H1 (cell line): ENCODE results near the gene ATP6V1B1. TPM values are rescaled to one million over a fixed set of nuclear protein-coding genes. Genes with fewer than 3 reads are reported as not detected.
A peak's percentile ranks its signal among the peaks of the same experiment; 100 is the strongest.

Experiments used
- CTCF ChIA-PET: fragments of 300-600 bp; sonication (Branson Sonifier 250); formaldehyde crosslinking; loops from one replicate; lab custom pipeline; 2021; ENCODE audit not compliant: partially characterized antibody; lab: Charles Lee
- POLR2A ChIA-PET: fragments of 300-600 bp; sonication (Branson Sonifier 250); formaldehyde crosslinking; loops from one replicate; lab custom pipeline; 2021; ENCODE audit warnings: inconsistent platforms; ENCODE audit not compliant: partially characterized antibody; lab: Charles Lee
- DNase-seq, 2 experiments: peaks; one replicate each; pipeline versions ENCODE4 v3.0.0 to v3.0.0-alpha.2; 2010 to 2022; ENCODE audit warnings: low spot score in 2 of 2, low read depth in 1 of 2, mixed read lengths in 1 of 2
- FAIRE-seq: peaks from 2 replicates; lab custom pipeline; 2011; peaks lifted over from hg19 to GRCh38; lab: Jason Lieb, UNC
- H2AFZ ChIP-seq: 2 replicates; pipeline ENCODE4 v1.8.1; 2012; ENCODE audit warnings: low read length, inconsistent platforms
- H2AK5ac ChIP-seq: 2 replicates; pipeline ENCODE4 v1.6.1; 2013; ENCODE audit warnings: low read depth, low read length
- H2BK120ac ChIP-seq: replicated peaks from 2 replicates; pipeline ENCODE3; 2013; ENCODE audit warnings: low read depth, low read length, inconsistent platforms
- H2BK12ac ChIP-seq: 2 replicates; pipeline ENCODE4 v1.6.1; 2013; ENCODE audit warnings: low read depth, low read length
- H2BK15ac ChIP-seq: 2 replicates; pipeline ENCODE4 v1.6.1; 2013; ENCODE audit warnings: low read length
- H2BK20ac ChIP-seq: 2 replicates; pipeline ENCODE4 v1.6.1; 2013; ENCODE audit warnings: low read length
- H2BK5ac ChIP-seq: 2 replicates; pipeline ENCODE4 v1.6.1; 2013; ENCODE audit warnings: low read depth, low read length
- H3K14ac ChIP-seq: 2 replicates; pipeline ENCODE4 v1.6.1; 2013; ENCODE audit warnings: inconsistent platforms; ENCODE audit not compliant: insufficient read length
- H3K18ac ChIP-seq: 2 replicates; pipeline ENCODE4 v1.6.1; 2013; ENCODE audit warnings: low read length; ENCODE audit errors: extremely low read depth
- H3K23ac ChIP-seq: 2 replicates; pipeline ENCODE4 v1.6.1; 2013; ENCODE audit warnings: inconsistent platforms; ENCODE audit not compliant: insufficient read length
- H3K23me2 ChIP-seq: 2 replicates; pipeline ENCODE4 v1.6.1; 2013; ENCODE audit warnings: low read depth, low read length
- H3K27ac ChIP-seq: 2 replicates; pipeline ENCODE4 v1.6.1; 2011; ENCODE audit warnings: low read depth, low read length, inconsistent platforms
- H3K27me3 ChIP-seq, 4 experiments: replicated peaks in 1 of 4; 1 replicate in 1 of 4; 2 replicates in 3 of 4; pipeline versions ENCODE4 v1.6.1 to v1.8.1; 2011 to 2013; ENCODE audit warnings: low read length in 3 of 4, mild to moderate bottlenecking in 3 of 4, inconsistent platforms in 2 of 4, mixed read lengths in 2 of 4, moderate library complexity in 1 of 4; ENCODE audit not compliant: control insufficient read depth in 3 of 4, insufficient read depth in 3 of 4; ENCODE audit errors: extremely low read depth in 1 of 4
- H3K36me3 ChIP-seq, 4 experiments: 2 replicates each; pipeline versions ENCODE4 v1.6.1 to v1.8.1; 2011 to 2013; ENCODE audit warnings: mild to moderate bottlenecking in 4 of 4, low read length in 3 of 4, moderate library complexity in 2 of 4, control low read depth in 1 of 4, inconsistent platforms in 1 of 4; ENCODE audit not compliant: insufficient read depth in 4 of 4, control insufficient read depth in 2 of 4
- H3K4ac ChIP-seq: replicated peaks from 2 replicates; pipeline ENCODE3; 2013; ENCODE audit warnings: low read length, low read depth, mixed read lengths, inconsistent platforms; ENCODE audit not compliant: insufficient read length
- H3K4me1 ChIP-seq, 4 experiments: replicated peaks in 1 of 4; 1 replicate in 1 of 4; 2 replicates in 3 of 4; pipeline versions ENCODE4 v1.6.1 to v1.8.1; 2011 to 2013; ENCODE audit warnings: low read length in 3 of 4, inconsistent platforms in 2 of 4, mixed read lengths in 1 of 4; ENCODE audit not compliant: insufficient read depth in 4 of 4, control insufficient read depth in 3 of 4
- H3K4me2 ChIP-seq, 2 experiments: 2 replicates each; pipeline versions ENCODE4 v1.6.1 to v1.8.1; 2011 to 2013; ENCODE audit warnings: low read depth in 2 of 2, low read length in 2 of 2, control low read depth in 1 of 2, inconsistent platforms in 1 of 2, mild to moderate bottlenecking in 1 of 2; ENCODE audit not compliant: insufficient read depth in 1 of 2
- H3K4me3 ChIP-seq, 4 experiments: fragments of 200-600, 300-600 bp in 1 of 4; sonication (generic), shearing (Covaris generic), sonication (Bioruptor Twin) in 1 of 4; 2 replicates each; pipeline versions ENCODE4 v1.5.1 to v1.8.1; 2011 to 2016; ENCODE audit warnings: low read length in 4 of 4, low read depth in 3 of 4, control low read depth in 2 of 4, inconsistent platforms in 2 of 4, mild to moderate bottlenecking in 2 of 4, mixed read lengths in 1 of 4, moderate library complexity in 1 of 4; ENCODE audit not compliant: insufficient read depth in 2 of 4; ENCODE audit errors: extremely low read depth in 1 of 4
- H3K56ac ChIP-seq: replicated peaks from 2 replicates; pipeline ENCODE3; 2013; ENCODE audit warnings: low read depth, mild to moderate bottlenecking, mixed read lengths, low read length, inconsistent platforms; ENCODE audit not compliant: insufficient read length
- H3K79me1 ChIP-seq: 2 replicates; pipeline ENCODE4 v1.6.1; 2013; ENCODE audit warnings: low read depth, low read length, control low read depth
- H3K79me2 ChIP-seq, 2 experiments: 2 replicates each; pipeline versions ENCODE4 v1.6.1 to v1.8.1; 2012 to 2013; ENCODE audit warnings: low read length in 2 of 2, mild to moderate bottlenecking in 2 of 2, inconsistent platforms in 1 of 2; ENCODE audit not compliant: insufficient read depth in 2 of 2, control insufficient read depth in 1 of 2
- H3K9ac ChIP-seq, 4 experiments: replicated peaks in 1 of 4; 1 replicate in 1 of 4; 2 replicates in 3 of 4; pipeline versions ENCODE4 v1.6.1 to v1.8.1; 2011 to 2013; ENCODE audit warnings: low read depth in 3 of 4, low read length in 3 of 4, control low read depth in 2 of 4, mild to moderate bottlenecking in 2 of 4, moderate library complexity in 2 of 4, inconsistent platforms in 1 of 4; ENCODE audit errors: extremely low read depth in 1 of 4
- H3K9me3 ChIP-seq, 2 experiments: 2 replicates each; pipeline versions ENCODE4 v1.6.1 to v1.8.1; 2012 to 2013; ENCODE audit warnings: mild to moderate bottlenecking in 2 of 2, moderate library complexity in 2 of 2, control low read depth in 1 of 2, inconsistent platforms in 1 of 2, low read depth in 1 of 2, low read length in 1 of 2, mixed read lengths in 1 of 2; ENCODE audit not compliant: insufficient read depth in 2 of 2
- H4K20me1 ChIP-seq, 2 experiments: replicated peaks in 1 of 2; 2 replicates each; pipeline versions ENCODE3 to v1.8.1; 2011 to 2013; ENCODE audit warnings: inconsistent platforms in 2 of 2, low read length in 2 of 2, mild to moderate bottlenecking in 1 of 2; ENCODE audit not compliant: insufficient read depth in 2 of 2, control insufficient read depth in 1 of 2
- H4K5ac ChIP-seq: 2 replicates; pipeline ENCODE4 v1.6.1; 2013; ENCODE audit warnings: low read length, low read depth, mixed read lengths, inconsistent platforms; ENCODE audit not compliant: insufficient read length
- H4K8ac ChIP-seq: 2 replicates; pipeline ENCODE4 v1.8.0; 2013; ENCODE audit warnings: mild to moderate bottlenecking, moderate library complexity, low read length, inconsistent platforms; ENCODE audit not compliant: insufficient read depth; ENCODE audit errors: extremely low read depth
- H4K91ac ChIP-seq: replicated peaks from 2 replicates; pipeline ENCODE3; 2013; ENCODE audit warnings: low read length, mixed read lengths, inconsistent platforms; ENCODE audit not compliant: insufficient read length
- ASH2L ChIP-seq: fragments of 200-600, 300-600 bp; sonication (generic); IDR thresholded peaks from one replicate; pipeline ENCODE4 v1.7.1; 2017; ENCODE audit warnings: low read length
- CEBPB ChIP-seq: IDR thresholded peaks from 2 replicates; pipeline ENCODE4 v1.6.1; 2012; ENCODE audit warnings: low read depth, low read length
- EZH2 ChIP-seq: fragments of 200-600 bp; sonication (generic); IDR thresholded peaks from 2 replicates; pipeline ENCODE4 v1.7.1; 2012; ENCODE audit warnings: low read depth, mild to moderate bottlenecking, moderate library complexity, low read length, inconsistent platforms; ENCODE audit not compliant: severe bottlenecking
- MAFK ChIP-seq: IDR thresholded peaks from 2 replicates; pipeline ENCODE4 v1.6.1; 2012; ENCODE audit warnings: low read depth, mild to moderate bottlenecking, improper control_type of control experiment, low read length
- RBBP5 ChIP-seq: IDR thresholded peaks from 2 replicates; pipeline ENCODE4 v1.7.1; 2012; ENCODE audit warnings: low read depth, mild to moderate bottlenecking, inconsistent platforms, low read length, moderate library complexity, borderline replicate concordance
- RNF2 ChIP-seq: fragments of 200-900, 300-1000 bp; sonication (generic); IDR thresholded peaks from 2 replicates; pipeline ENCODE4 v1.7.1; 2016; ENCODE audit warnings: borderline replicate concordance, low read depth, mild to moderate bottlenecking, antibody characterized with exemption, low read length; ENCODE audit not compliant: poor library complexity, severe bottlenecking; ENCODE audit errors: missing control alignments
- SIX5 ChIP-seq: IDR thresholded peaks from 2 replicates; pipeline ENCODE4 v1.6.1; 2011; ENCODE audit warnings: mild to moderate bottlenecking, low read depth, low read length
- SUZ12 ChIP-seq: fragments of 200-600 bp; sonication (generic); IDR thresholded peaks from 2 replicates; pipeline ENCODE4 v1.6.1; 2012; ENCODE audit warnings: mild to moderate bottlenecking, inconsistent platforms, low read length, moderate library complexity, mixed read lengths
- WGBS, 2 experiments: shearing (Covaris generic) in 1 of 2; methylation state at CpG; one replicate each; pipeline versions ENCODE4 v1.1.6 to v1.1.7; 2013 to 2015; ENCODE audit warnings: low lambda C conversion rate in 2 of 2, mixed read lengths in 2 of 2, inconsistent platforms in 1 of 2, low coverage in 1 of 2, missing lambda C conversion rate in 1 of 2; ENCODE audit not compliant: insufficient replicate concordance in 2 of 2, insufficient coverage in 1 of 2, insufficient read length in 1 of 2; ENCODE audit errors: extremely low coverage in 1 of 2, missing lambda C conversion rate in 1 of 2; 5-methylcytosine and 5-hydroxymethylcytosine counted together
- polyA plus RNA-seq, 7 experiments: library from polyadenylated mRNA; depleted of rRNA in 3 of 7; stranded (reverse) in 5 of 7; unstranded in 2 of 7; fragments of >200 nt in 5 of 7; fragments of 200-250 nt in 2 of 7; gene quantifications; 1 replicate in 5 of 7; 2 replicates in 1 of 7; 4 replicates in 1 of 7; pipeline versions ENCODE4 v1.2.1 to v1.2.3, GENCODE V29; 2011 to 2013; ENCODE audit warnings: missing spikeins in 2 of 7, mixed read lengths in 2 of 7
- total RNA-seq: library from RNA; stranded (reverse); fragmentation: NEBNext Ultra II Directional; extraction: Animal tissue kit (Norgen Biotek cat#: 25700); gene quantifications from 2 replicates; pipeline ENCODE4 v1.2.1, GENCODE V29; 2021

Gene ATP6V1B1
- total and polyA plus RNA-seq, 2 of the 8 experiments (the other 6 are each of a cell fraction or from before 2014, with no cell fraction given), result not detected

GRCh38 chr2:70902067-70902442, 33.6 kb upstream of the ATP6V1B1 start:
- H3K79me2 ChIP-seq, result no peaks in the 10 kb centered on the region
- no peak overlapping the region for H2AK5ac ChIP-seq
- peak overlapping the region; percentile 61; the same call in 1 of the 2 replicates for H2BK20ac ChIP-seq
- no peak overlapping the region for H2BK120ac ChIP-seq
- TF ChIP-seq ASH2L, result peak; percentile 43
- TF ChIP-seq RNF2, result peak; percentile 76
- TF ChIP-seq SIX5, result no peak
- TF ChIP-seq SUZ12, result peak; percentile 17; the same call in 1 of the 2 replicates
- peak; percentile 60 for TF ChIP-seq EZH2
- TF ChIP-seq RBBP5, result no peak
- no peak for TF ChIP-seq MAFK
- TF ChIP-seq CEBPB, result no peak
- H2BK5ac ChIP-seq, result no peak overlapping the region
- no peaks in the 10 kb centered on the region for H3K36me3 ChIP-seq
- peak overlapping the region in 3 of 4 experiments; percentile 36 to 60 (median 45); a peak in 2 of 8 replicates for H3K4me3 ChIP-seq
- H2BK12ac ChIP-seq, result peak overlapping the region; percentile 60; the same call in 1 of the 2 replicates
- no peak overlapping the region for H3K14ac ChIP-seq
- H3K4me2 ChIP-seq, result peak overlapping the region; percentile 81 to 88
- H3K9ac ChIP-seq, result no peak overlapping the region
- H3K56ac ChIP-seq, result no peak overlapping the region
- H4K91ac ChIP-seq, result no peak overlapping the region
- H3K23ac ChIP-seq, result no peak overlapping the region
- peak overlapping the region; percentile 85; the same call in 1 of the 2 replicates for H3K18ac ChIP-seq
- no peak overlapping the region for H3K4ac ChIP-seq
- ChIA-PET POLR2A (interaction anchor here (0.8 kb wide), 1 partner anchor 14 kb away, joined by 4 read pairs; no protein-coding TSS in a partner anchor), CTCF (interaction anchor here (0.5 to 1.9 kb wide), 4 partner anchors 29 to 77 kb away, joined by 3 to 5 read pairs (median 4); no protein-coding TSS in a partner anchor)
- H2BK15ac ChIP-seq, result peak overlapping the region; percentile 99
- H2AFZ ChIP-seq, result no peak overlapping the region
- peaks cover 98 to 99% (median 99%) of the 10 kb centered on the region in 4 experiments for H3K27me3 ChIP-seq
- no peak for FAIRE-seq
- no peak overlapping the region for H3K27ac ChIP-seq
- H3K4me1 ChIP-seq, result peaks cover 0 to 32% (median 24%) of the 10 kb centered on the region in 4 experiments; a peak in 6 of 7 replicates
- no peak for DNase-seq
- no peaks in the 10 kb centered on the region for H3K9me3 ChIP-seq
- peaks cover 16% of the 10 kb centered on the region for H3K23me2 ChIP-seq
- 12% methylated on average over 5 of the region's 5 CpGs; no CpG with 5 or more reads in 1 of the 2 experiments for WGBS, 2 experiments
- H4K8ac ChIP-seq, result peak overlapping the region; percentile 12; the same call in 1 of the 2 replicates
- peaks cover 28 to 43% of the 10 kb centered on the region in 2 experiments for H4K20me1 ChIP-seq
- no peaks in the 10 kb centered on the region for H3K79me1 ChIP-seq
- H4K5ac ChIP-seq, result no peak overlapping the region
